Activated CD8-positive, alpha-beta memory T cell treated with anti-CD3 and anti-CD28 coated beads, Interleukin-2, amount 50 U/mL, for 48 hours (primary cell): ENCODE results near the gene COMT.
A peak's percentile ranks its signal among the peaks of the same experiment; 100 is the strongest.

Source experiments
- DNase-seq: peaks from one replicate; pipeline ENCODE4 v3.0.0-alpha.2; 2020

The COMT gene

DNA sequence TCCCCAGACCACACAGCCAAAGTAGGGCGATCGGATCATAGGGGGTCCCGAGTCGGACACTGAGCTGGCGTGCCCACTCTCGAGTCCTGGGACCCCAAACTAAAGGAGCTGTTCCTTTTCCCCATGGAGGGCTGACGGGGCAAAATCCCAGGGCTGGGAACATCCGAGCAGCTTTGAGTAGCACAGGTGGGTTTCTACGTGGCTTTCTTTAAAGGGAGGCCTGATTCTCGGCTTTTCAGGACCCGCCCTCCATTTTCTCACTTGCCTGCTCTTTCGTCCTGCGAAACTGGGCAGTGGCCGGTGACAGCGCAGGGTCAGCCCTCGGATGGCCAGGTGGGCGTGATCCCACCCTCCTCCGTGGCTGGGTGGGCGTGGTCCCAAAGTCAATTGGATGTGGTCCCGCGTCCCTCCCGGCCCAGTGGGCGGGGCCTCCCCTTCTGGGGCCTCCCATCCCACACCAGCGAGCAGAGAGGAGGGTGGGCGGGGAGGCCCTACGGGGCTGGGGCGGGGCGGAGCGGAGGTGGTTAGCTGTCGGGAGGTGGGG is 17.5 kb downstream of the COMT start:
- DNase-seq = no peak

DNA sequence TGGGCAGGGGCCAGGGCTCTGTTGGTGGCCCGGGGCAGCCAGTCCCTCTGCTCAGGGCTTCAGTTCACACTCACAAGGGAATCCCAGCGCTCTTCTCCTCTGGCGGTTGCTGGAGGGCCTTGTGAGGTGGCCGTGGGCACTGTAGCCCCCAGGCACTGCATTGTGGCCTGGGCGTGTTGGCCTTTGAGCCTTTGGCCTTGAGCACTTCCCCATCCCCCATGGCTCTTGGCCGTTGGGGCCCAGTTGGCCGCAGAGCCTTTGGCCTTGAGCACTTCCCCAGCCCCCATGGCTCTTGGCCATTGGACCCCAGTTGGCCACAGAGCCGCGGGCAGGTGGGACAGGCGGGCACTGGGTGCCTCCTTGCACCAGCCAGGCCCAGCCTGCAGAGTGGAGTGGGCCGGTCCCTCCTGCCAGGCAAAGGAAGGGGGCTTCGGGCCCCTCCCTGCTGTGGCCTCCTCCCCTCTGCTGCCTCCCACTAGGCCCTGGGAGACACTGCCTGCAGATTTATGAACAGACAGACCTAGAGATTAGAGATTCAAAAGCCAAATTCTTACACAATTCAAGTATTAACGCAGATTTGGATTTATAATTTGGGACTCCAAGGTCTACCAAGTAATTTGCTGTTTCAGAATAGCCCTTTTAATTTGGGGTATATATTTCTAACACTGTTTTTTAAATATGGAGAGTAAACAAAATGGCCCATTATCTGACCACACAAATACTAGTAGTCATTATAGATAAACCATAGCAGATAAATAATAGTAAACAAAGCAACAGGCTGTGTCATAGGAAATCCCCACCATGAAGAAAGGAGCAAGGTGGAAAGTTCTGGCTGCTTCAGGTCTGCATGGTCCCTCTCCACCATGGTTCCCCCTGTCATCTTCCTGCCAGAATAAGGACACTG is 18.3 kb downstream of the COMT start:
- DNase-seq = no peak

DNA sequence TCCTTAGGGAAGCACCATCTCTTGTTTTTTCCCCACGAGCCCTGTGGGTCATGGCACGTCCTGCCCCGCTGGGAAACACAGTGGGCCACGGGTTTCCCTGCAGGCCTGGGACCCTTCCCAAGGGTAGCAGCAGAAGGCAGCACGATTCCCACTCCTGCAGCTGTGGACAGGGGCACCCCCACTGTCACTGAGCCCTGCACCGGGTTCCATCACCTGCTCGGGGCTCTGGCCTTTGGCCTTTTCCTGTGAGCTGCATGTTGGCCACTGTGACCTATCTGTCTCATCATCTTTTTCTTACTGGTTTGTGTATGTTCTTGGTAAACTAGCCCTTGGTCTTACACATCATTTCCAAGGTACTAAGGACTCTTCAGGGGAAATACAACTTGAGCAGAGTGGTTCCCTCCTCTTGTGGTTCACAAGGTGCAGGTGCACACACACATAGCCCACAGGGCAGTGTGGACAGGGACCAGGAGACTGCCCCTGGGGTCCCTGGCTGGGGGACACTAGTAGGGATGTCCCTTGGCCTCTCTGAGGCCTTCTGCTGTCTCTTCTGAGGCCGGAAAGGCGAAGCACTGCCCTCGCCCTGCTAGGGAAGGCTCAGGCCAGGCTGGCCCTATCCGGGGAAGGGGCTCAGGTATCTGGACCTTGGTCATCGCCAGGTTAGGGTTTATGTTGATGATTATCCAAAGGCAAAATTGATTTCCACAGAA is 19.1 kb downstream of the COMT start:
- no peak for DNase-seq

DNA sequence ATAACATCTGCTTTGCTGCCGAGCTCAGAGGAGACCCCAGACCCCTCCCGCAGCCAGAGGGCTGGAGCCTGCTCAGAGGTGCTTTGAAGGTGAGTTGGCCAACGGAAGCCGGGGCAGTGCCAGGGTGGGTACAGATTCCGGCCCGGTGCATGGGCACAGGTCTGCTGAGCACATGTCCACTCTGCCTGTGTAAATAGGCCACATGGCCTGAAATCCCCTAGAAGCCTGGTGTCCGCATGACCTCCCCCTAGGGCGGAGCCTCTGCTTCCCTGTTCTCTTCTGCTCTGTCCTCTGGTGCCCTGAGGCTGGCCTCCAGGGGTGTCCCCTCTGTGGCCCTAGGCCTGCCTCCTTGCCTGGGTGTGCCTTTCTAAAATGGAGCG is 19.6 kb downstream of the COMT start:
- no peak for DNase-seq

DNA sequence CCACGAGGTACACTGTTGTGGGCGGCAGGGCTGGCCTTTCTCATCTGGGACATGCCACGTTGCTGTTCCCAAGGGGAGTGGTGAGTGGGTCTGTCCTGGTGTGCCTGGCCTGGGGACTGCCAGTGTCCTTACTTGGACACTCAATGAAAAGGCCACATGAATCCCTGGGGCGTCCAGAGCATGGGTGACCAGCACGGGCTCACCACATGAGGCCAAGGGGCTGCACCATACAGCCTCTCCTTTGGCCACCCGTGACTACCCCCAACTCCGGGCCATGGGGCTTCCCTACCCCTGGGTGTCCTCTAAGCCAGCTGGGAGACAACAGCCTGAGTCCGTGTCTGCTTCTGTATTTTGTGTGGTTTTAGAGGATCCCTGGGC is 20.3 kb downstream of the COMT start:
- no peak for DNase-seq

DNA sequence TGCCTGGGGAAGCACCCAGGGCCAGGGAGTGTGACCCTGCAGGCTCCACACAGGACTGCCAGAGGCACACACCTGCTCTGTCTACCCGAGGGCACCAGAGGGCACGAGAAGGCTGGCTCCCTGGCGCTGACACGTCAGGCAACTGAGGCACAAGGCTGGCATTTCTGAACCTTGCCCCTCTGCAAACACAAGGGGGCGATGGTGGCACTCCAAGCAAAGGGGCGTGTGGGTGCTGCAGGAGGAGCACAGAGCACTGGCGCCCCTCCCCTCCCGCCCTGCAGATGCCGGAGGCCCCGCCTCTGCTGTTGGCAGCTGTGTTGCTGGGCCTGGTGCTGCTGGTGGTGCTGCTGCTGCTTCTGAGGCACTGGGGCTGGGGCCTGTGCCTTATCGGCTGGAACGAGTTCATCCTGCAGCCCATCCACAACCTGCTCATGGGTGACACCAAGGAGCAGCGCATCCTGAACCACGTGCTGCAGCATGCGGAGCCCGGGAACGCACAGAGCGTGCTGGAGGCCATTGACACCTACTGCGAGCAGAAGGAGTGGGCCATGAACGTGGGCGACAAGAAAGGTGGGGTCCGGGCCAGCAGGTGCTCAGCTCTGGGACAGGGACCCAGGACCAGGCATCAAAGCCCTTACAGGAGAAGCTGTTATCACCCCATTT is 20.8 kb downstream of the COMT start:
- DNase-seq = peak; percentile 80

DNA sequence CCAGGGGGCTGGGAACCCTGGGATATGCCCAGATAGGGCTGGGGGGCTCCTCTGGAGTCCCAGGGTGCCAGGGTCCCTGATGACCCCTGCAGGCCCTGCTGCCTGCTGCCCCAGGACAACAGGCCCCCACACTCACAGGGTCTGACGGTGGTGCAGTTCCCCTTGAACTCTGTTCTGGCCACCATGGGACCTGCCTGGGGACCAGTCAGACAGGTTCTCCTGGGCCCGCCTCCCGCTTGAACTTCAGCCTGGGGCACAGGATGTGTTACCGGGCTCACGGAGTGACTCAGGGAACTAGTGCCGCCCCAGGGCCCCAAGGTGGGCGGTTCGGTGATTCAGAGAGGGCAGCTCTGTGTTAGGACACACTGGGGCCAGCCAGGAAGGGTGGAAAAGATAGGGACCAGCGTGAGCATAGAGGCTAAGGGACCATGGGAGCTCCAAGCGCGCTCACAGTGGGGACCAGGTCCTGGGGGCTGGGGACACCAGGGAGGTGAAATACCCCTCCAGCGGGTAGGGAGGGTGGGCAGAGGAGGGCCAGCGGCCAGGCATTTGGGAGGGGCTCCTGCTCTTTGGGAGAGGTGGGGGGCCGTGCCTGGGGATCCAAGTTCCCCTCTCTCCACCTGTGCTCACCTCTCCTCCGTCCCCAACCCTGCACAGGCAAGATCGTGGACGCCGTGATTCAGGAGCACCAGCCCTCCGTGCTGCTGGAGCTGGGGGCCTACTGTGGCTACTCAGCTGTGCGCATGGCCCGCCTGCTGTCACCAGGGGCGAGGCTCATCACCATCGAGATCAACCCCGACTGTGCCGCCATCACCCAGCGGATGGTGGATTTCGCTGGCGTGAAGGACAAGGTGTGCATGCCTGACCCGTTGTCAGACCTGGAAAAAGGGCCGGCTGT is 21.6 kb downstream of the COMT start:
- DNase-seq = peak; percentile 74

DNA sequence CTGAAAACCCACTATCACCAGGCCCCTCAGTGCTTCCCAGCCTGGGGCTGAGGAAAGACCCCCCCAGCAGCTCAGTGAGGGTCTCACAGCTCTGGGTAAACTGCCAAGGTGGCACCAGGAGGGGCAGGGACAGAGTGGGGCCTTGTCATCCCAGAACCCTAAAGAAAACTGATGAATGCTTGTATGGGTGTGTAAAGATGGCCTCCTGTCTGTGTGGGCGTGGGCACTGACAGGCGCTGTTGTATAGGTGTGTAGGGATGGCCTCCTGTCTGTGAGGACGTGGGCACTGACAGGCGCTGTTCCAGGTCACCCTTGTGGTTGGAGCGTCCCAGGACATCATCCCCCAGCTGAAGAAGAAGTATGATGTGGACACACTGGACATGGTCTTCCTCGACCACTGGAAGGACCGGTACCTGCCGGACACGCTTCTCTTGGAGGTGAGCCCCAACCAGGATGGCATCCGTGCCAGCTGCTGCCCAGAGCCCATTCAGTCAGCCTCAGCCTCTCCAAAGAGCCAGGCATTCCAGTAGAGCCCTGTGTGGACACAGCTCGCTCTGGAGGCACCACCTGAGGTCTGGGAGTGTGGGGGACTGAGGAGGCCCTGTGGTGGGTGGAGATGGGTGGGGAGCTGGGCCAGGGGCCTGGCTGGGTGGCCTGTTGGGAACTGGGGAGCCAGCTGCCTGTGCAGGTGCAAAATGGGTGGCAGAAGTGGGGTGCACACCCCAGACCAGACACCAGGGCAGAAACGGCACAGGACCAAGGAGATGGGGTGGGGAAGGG is 22.5 kb downstream of the COMT start:
- no peak for DNase-seq

DNA sequence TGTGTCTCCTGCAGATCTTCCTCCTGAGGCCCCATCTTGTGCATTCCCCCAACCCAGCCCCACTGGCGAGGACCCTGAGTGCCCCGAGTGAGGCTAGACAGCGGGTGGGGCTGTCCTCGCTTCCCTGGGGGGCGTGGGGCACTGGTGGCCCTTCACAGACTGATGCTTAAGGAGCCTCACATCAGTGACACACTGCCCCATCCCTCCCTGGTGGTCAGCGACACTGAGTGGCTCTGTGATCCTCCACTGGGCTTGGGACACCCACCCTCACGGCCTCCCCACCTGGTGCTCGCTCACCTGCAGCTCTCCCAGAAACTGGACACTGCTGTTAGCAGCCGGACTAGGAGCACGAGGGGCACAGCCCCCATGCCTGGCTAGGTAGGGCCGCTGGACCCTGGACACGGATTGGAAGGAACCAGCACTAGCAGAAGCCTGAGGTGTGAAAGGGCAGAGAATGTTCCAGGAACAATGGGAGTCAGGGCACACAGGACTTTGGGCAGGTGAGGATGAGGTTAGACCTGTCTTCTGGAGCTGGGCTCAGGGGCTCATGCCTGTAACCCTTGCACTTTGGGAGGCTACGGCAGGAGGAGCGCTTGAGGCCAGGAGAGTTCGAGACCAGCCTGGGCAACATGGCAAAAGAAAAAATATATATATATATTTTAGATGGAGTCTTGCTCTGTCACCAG is 23.3 kb downstream of the COMT start:
- DNase-seq = no peak

DNA sequence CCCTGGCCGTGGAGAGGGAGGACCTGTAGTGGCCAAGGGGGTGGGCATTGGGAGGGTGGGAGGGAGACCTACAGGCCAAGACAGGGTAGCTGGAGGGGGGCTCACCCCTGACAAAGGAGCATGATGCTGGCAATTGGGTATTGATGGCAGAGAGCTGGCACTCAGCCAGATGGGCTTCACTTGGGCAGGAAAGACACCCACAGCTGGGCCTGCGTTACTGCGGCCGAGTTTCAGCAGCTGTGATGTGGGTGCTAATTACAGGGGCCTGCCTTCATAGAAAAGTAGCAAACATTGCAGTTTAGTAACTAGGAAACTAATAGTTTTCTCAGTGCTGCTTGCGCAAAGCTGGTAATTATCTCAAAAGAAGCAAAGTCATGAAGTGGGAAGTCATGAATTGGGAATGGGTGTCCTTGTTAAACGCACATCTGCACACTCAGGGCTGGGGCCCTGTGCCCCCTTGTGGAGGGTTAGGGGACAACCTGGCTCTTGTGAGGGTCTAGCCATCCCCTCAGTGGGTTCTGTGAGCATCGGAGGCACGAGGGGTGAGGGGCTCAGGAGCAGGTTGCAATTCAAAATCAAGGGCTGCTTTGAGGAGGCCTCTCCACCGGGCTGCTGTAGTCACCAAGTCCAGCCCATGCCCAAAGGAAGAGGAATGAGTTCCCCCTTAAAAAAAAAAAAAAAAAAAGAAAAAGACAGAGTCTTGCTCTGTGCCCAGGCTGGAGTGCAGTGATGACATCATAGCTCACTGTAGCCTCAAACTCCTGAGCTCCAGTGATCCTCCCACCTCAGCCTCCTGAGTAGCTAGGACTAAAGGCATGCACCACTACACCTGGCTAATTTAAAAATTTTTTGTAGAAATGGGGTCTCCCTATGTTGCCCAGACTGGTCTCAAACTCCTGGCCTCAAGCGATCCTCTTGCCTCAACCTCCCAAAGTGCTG is 24.5 kb downstream of the COMT start:
- no peak for DNase-seq

DNA sequence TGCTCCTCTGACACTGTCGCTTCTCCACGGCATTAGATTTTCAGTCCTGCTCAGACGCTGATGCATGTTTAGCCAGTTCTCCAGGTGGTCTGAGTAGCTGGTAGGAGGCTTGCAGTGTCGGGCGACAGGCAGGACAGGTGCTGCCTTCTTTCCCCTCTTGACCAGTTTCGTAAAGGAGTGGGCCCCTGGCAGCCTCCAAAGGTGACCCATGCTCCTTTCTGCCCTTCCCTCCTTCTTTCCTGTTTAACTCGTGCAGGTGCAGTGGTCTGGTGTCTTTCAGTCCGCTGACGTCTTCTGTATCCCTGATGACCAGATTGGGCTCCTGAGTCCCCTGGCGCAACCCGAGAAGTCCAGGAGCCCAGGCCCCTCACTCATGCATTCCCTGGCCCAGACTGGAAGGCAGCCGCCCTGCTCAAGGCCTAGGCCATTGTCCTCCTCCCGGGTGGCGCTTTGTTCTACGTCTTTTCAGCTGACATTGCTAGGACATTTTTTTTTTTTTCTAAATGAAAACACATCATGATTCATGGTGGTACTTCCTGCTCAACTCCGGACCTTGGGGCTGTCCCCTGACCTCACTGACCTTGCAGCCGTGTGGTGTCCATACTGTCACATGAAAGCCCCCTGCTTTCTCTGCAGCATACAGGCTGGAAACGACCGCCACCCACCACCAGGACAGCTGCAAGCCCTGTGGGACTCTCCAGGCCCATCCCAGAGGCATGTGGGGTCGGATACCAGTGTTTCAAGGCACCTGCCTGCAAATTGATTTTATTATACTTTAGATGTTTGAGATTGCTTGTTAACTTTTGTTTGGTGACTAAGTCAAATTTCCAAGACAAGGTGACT is 25.6 kb downstream of the COMT start:
- no peak for DNase-seq

DNA sequence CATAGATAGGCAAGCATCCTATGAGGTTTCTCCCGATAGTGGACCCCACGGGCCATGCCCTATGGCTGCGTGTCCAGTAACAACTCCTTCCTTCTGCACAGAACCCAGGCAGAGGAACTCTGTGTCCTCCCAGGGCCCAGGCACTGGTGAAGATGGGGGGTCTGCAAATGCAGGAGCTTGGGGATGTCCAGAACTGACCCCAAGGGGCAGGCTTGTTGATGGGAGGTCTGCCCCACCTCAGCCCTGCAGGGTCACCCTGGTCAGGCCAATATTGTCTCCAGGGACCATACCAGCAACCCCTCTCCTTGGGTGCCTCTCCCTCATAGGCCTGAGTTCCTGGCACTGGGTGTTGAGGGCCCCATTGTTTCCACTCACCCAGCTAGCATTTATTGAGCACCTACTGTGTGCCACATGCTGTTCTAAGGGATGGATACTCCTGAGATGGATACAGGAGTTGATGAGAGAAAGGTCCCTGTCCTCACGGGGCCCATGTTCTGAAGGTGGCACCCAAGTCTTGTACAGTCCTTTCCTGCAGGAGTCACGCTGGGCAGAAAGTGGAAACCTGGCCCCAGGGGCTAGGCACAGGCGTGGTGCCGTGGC is 26.4 kb downstream of the COMT start:
- no peak for DNase-seq

DNA sequence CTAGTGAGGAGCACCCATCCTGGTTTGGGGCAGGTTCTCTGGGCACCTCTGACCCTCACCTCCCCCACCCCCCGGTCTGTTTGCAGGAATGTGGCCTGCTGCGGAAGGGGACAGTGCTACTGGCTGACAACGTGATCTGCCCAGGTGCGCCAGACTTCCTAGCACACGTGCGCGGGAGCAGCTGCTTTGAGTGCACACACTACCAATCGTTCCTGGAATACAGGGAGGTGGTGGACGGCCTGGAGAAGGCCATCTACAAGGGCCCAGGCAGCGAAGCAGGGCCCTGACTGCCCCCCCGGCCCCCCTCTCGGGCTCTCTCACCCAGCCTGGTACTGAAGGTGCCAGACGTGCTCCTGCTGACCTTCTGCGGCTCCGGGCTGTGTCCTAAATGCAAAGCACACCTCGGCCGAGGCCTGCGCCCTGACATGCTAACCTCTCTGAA is 26.9 kb downstream of the COMT start:
- no peak for DNase-seq

DNA sequence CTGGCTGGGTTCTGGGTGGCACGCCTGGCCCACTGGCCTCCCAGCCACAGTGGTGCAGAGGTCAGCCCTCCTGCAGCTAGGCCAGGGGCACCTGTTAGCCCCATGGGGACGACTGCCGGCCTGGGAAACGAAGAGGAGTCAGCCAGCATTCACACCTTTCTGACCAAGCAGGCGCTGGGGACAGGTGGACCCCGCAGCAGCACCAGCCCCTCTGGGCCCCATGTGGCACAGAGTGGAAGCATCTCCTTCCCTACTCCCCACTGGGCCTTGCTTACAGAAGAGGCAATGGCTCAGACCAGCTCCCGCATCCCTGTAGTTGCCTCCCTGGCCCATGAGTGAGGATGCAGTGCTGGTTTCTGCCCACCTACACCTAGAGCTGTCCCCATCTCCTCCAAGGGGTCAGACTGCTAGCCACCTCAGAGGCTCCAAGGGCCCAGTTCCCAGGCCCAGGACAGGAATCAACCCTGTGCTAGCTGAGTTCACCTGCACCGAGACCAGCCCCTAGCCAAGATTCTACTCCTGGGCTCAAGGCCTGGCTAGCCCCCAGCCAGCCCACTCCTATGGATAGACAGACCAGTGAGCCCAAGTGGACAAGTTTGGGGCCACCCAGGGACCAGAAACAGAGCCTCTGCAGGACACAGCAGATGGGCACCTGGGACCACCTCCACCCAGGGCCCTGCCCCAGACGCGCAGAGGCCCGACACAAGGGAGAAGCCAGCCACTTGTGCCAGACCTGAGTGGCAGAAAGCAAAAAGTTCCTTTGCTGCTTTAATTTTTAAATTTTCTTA is 27.8 kb downstream of the COMT start:
- DNase-seq = no peak

DNA sequence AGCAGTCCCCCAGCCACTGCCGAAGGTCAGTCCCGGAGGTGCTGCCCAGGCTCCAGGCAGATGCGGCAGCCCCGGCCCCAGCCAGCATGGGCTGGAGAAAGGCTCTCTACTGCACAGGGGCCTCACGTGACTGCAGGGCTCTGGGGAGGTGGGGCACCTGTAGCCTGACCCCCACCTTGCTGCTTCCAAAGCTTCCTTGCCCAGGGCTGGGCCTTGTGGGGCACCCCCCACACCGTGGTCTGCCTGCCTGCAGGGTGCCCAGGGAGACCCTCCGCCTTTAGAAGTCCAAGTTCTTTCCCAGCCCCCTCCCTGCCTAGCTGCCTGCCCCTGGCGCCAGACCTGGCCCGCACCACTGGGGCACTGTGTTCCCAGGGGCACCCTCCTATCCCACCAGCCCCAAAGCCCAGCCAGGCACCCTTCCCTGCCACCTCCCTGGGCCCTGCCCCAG is 28.5 kb downstream of the COMT start:
- DNase-seq = no peak

DNA sequence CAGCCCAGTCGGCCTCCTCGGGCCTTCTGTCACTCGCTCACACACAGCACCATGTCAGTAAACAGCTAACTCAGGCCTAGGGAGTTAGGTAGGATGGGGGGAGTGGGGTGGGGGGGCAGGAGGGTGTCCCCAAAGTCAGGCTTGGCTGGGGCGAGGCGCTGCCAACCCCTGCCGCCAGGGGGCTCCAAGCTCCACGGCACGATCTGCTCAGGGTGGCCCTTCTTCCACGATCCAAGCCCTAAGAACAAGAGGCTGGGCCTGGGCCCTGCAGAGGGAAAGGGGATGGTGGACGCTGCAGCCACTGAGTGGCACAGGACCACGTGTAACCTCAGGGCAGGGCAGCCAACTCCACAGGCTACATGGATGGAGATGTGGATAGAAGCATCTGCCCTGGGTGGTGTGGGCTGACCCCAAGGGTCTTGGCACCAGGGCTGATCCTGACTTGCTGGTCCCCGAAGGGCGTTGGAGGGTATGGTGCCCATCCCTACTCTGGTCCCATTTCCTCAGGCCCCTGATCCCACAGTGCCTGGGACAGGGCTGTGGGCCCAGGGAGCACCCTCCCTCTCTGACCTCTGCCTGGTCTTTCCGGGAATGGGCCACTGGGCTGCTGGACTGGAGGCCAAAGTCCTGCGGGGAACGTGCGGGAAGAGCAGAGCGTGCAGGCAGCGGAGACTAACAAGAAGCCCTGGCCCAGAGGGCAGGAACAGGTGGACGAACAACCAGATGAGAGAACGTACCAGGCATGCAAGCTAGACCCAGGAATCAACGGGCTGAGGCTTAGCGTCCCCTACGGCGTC is 29.1 kb downstream of the COMT start:
- peak; percentile 94 for DNase-seq
